Retina (tissue), 1 donor: ENCODE results near the gene DDX41.
"Not testable (repeated sequence)": the region's sequence is repeated elsewhere in the genome, so short reads cannot be mapped to it uniquely, and the experiment has no call there.

ENCODE experiments used
- DNase-seq: peaks from one replicate; pipeline ENCODE4 v3.0.0-alpha.2; 2016

The DDX41 gene

GRCh38 chr5:177516601-177517568 lies at the start of gene DDX41:
DDX41 (minus strand) TSS chr5:177516961; CDS start chr5:177516945, 16 bp downstream.
- DNase-seq = peak; percentile 95

DNA sequence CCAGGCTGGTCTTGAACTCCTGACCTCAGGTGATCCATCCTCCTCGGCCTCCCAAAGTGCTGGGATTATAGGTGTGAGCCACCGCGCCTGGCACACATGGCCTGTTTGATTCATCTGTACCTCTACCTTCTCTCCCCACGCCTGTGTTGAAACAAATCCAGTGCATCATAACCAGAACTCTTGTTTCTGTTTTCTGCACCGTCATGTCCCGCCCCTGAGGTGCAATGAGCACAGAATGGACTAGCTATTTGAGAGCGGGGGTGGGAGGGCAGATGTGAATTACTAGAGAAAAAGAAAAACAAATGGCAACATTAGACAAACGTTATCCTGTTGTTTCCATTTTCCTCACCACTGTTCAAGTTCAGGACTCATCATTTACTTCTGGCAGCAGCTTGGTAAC lies 48.3 kb upstream of the DDX41 start:
- no peak for DNase-seq

DNA sequence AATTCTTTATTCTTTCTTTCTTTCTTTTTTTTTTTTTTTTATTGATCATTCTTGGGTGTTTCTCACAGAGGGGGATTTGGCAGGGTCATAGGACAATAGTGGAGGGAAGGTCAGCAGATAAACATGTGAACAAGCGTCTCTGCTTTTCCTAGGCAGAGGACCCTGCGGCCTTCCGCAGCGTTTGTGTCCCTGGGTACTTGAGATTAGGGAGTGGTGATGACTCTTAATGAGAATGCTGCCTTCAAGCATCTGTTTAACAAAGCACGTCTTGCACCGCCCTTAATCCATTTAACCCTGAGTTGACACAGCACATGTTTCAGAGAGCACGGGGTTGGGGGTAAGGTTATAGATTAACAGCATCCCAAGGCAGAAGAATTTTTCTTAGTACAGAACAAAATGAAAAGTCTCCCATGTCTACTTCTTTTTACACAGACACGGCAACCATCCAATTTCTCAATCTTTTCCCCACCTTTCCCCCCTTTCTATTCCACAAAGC lies 42.7 kb upstream of the DDX41 start:
- not testable (repeated sequence) for DNase-seq

- DNase-seq = no peak
These were observed 41.0 kb upstream of the DDX41 start for GRCh38 chr5:177557796-177558195.

GRCh38 chr5:177557041-177557647 lies 40.4 kb upstream of the DDX41 start:
- no peak for DNase-seq

DNA sequence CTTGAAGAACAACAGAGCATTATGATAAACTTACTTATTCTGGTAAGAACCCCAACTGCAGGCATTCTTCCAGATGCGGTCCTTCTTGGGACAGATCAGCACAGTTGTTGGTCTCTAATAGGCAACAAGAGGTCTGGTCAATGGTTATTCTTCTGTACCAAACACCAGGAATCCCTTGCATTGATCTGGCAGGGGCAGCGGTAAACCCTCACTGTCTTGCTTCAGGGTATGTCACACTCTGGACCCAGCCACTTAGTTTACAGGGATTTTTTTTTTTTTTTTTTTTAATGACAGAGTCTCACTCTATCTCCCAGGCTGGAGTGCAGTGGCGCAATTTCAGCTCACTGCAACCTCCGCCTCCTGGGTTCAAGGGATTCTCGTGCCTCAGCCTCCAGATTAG lies 38.9 kb upstream of the DDX41 start:
- DNase-seq = no peak

- DNase-seq = no peak
These were observed 38.5 kb upstream of the DDX41 start for GRCh38 chr5:177555228-177555627.

GRCh38 chr5:177554474-177555111 lies 37.8 kb upstream of the DDX41 start, which contains the start of gene FAM193B:
FAM193B (minus strand) TSS chr5:177554563; CDS start chr5:177554458, 105 bp downstream.
- peak; percentile 94 for DNase-seq

- peak; percentile 64 for DNase-seq
These were observed 37.1 kb upstream of the DDX41 start for GRCh38 chr5:177553671-177554429.

DNA sequence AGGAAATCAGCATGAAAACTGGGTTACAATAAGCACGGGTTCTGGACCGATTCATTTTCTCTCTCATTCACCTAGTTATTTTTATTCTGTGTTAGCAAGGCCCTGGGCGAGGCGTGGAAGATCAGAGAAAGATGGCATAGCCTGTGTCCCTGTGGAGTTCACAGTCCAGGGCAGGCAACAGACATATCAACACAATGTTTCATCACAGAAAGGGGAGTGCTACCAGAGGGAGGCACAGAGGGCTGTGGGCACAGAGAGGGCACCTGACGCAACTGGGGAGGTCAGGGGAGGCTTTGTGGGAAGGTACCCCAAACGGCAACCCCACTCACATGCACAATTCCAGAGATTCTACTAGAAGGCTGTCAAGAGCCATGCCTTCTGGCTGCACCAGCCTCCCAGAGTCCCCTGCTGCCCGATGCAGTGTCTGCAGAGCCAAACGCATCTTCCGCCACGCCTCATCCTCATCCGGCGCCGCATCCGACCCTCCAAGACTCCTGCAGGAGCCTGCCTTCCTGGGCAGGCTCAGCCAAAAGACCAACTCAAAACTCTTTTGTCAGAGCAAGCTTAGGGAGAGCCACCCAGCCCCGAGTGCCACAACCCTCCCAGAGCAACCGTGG lies 36.2 kb upstream of the DDX41 start:
- DNase-seq = peak; percentile 37

- DNase-seq = no peak
These were observed 33.4 kb upstream of the DDX41 start for GRCh38 chr5:177550122-177550521.

- no peak for DNase-seq
These were observed 31.7 kb upstream of the DDX41 start for GRCh38 chr5:177548495-177548894.

- no peak for DNase-seq
These were observed 31.0 kb upstream of the DDX41 start for GRCh38 chr5:177547736-177548135.

- no peak for DNase-seq
These were observed 29.5 kb upstream of the DDX41 start for GRCh38 chr5:177546258-177546741.

DNA sequence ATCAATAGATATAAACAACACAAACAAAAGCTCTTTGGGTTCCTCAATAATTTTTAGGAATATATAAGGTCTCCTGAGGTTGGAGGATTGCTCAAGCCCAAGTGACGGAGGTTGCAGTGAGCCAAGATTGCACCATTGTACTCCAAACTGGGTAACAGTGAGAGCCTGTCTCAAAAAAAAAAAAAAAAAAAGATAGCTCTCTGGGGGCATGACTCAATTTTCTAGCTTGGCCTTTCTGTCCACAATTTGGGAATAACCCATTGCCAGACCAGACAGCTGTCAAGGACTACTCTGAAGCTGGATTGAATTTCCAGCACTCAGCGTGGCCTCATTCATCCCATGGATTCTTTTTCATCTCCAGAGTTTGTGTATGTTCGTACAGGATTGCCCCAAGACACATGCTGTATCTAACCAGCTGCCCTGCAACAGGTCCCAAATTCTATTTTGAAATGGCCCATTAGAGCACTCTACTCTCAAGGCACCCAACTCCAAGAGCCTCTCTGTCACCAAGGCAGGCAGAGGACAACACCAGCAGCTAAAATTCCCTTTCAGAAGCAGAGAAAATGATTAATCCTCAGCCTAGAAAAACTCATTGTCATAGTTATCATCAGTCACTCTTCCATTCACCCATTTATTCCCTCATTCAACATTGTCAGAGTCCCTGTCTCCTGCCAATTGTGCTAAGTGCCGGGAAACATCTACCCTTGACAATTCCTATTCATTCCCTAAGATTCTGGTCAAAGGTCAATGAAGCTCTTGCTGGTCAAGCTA lies 28.9 kb upstream of the DDX41 start:
- no peak for DNase-seq

- peak; percentile 31 for DNase-seq
These were observed 26.2 kb upstream of the DDX41 start for GRCh38 chr5:177542816-177543465.

GRCh38 chr5:177540438-177540837 lies 23.7 kb upstream of the DDX41 start:
- no peak for DNase-seq

DNA sequence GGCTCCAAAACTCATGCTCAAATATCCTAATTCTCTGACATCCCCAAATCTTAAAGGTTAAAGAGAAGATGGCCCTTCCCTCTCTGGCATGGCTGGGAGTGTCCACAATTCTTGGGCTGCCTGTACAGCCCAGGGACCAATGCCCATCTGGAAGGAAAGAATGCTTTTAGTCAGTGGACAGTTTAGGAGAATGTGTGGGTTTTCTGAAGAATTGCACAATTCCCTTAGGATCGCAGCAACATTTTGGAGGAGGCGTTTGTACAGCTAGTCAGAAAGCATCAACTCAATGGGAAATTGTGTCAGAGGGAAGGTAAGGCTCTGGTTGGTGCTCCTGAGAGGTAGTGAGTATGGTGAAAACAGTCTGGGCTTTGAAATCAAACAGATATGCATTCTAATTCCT lies 22.6 kb upstream of the DDX41 start:
- DNase-seq = no peak

DNA sequence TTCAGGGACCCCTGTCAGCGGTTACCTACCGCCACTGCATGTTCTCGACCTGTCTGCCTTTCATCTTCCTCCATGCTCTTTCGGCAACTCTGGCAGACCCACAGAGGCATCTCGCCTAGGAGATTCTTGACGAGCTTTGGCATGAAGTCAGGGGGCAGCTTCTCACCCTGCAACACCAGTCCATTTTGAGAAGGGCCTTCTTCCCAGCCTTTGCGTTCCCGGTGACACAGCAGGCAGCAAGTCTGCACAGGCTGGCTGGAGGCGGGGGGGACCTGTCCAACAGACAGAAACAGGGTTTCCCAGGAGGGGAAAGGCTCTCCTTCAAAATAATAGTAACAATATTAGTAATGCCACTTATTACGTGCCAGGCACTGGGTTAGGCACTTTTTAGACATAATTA lies 22.1 kb upstream of the DDX41 start:
- no peak for DNase-seq
